HL-60 (cell line): ENCODE data around the gene OR10A4.

Experiments used
- DNase-seq, 2 experiments: peaks; one replicate each; pipeline ENCODE4 v3.0.0-alpha.2; 2010 to 2020; ENCODE audit warnings: low read depth in 1 of 2, low spot score in 1 of 2
- H3K27ac ChIP-seq: fragments of 250-450 bp; sonication (Bioruptor Pico); replicated peaks from 2 replicates; pipeline ENCODE4 v1.5.1; 2020; ENCODE audit warnings: mild to moderate bottlenecking, moderate library complexity
- H3K27me3 ChIP-seq: fragments of 250-450 bp; sonication (Bioruptor Pico); 2 replicates; pipeline ENCODE4 v1.5.1; 2021; ENCODE audit warnings: mild to moderate bottlenecking, moderate library complexity; ENCODE audit not compliant: insufficient read depth, poor library complexity, severe bottlenecking
- H3K4me3 ChIP-seq: replicated peaks from 2 replicates; pipeline ENCODE4 v1.5.1; 2011; ENCODE audit warnings: mild to moderate bottlenecking, control low read depth, low read length; ENCODE audit not compliant: insufficient read depth
- GABPA ChIP-seq: IDR thresholded peaks from 2 replicates; pipeline ENCODE4 v1.6.1; 2012; ENCODE audit warnings: low read depth
- POLR2AphosphoS5 ChIP-seq: IDR thresholded peaks from 2 replicates; pipeline ENCODE4 v1.6.1; 2012; ENCODE audit warnings: low read depth
- SPI1 ChIP-seq: IDR thresholded peaks from 2 replicates; pipeline ENCODE4 v1.6.1; 2012; ENCODE audit warnings: low read depth, mild to moderate bottlenecking, borderline replicate concordance
- TF ChIP-seq, protein P1 (sequence below): IDR thresholded peaks from 2 replicates; pipeline ENCODE4 v1.6.1; 2012; ENCODE audit warnings: low read depth; ENCODE audit not compliant: insufficient replicate concordance
- TF ChIP-seq, protein P2 (sequence below): IDR thresholded peaks from one replicate; pipeline ENCODE4 v1.5.1; 2011; ENCODE audit warnings: low read length, control low read depth, inconsistent platforms; ENCODE audit not compliant: insufficient read depth

Gene OR10A4

GRCh38 chr11:6856871-6857270 is 19.6 kb upstream of the OR10A4 start:
- TF ChIP-seq, protein P1, sequence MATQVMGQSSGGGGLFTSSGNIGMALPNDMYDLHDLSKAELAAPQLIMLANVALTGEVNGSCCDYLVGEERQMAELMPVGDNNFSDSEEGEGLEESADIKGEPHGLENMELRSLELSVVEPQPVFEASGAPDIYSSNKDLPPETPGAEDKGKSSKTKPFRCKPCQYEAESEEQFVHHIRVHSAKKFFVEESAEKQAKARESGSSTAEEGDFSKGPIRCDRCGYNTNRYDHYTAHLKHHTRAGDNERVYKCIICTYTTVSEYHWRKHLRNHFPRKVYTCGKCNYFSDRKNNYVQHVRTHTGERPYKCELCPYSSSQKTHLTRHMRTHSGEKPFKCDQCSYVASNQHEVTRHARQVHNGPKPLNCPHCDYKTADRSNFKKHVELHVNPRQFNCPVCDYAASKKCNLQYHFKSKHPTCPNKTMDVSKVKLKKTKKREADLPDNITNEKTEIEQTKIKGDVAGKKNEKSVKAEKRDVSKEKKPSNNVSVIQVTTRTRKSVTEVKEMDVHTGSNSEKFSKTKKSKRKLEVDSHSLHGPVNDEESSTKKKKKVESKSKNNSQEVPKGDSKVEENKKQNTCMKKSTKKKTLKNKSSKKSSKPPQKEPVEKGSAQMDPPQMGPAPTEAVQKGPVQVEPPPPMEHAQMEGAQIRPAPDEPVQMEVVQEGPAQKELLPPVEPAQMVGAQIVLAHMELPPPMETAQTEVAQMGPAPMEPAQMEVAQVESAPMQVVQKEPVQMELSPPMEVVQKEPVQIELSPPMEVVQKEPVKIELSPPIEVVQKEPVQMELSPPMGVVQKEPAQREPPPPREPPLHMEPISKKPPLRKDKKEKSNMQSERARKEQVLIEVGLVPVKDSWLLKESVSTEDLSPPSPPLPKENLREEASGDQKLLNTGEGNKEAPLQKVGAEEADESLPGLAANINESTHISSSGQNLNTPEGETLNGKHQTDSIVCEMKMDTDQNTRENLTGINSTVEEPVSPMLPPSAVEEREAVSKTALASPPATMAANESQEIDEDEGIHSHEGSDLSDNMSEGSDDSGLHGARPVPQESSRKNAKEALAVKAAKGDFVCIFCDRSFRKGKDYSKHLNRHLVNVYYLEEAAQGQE: no peak
- TF ChIP-seq POLR2AphosphoS5 (no peak), GABPA (no peak), SPI1 (no peak)
- TF ChIP-seq, protein P2, sequence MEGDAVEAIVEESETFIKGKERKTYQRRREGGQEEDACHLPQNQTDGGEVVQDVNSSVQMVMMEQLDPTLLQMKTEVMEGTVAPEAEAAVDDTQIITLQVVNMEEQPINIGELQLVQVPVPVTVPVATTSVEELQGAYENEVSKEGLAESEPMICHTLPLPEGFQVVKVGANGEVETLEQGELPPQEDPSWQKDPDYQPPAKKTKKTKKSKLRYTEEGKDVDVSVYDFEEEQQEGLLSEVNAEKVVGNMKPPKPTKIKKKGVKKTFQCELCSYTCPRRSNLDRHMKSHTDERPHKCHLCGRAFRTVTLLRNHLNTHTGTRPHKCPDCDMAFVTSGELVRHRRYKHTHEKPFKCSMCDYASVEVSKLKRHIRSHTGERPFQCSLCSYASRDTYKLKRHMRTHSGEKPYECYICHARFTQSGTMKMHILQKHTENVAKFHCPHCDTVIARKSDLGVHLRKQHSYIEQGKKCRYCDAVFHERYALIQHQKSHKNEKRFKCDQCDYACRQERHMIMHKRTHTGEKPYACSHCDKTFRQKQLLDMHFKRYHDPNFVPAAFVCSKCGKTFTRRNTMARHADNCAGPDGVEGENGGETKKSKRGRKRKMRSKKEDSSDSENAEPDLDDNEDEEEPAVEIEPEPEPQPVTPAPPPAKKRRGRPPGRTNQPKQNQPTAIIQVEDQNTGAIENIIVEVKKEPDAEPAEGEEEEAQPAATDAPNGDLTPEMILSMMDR: no peak
- no peak overlapping the region for H3K27ac ChIP-seq
- DNase-seq: no peak
- H3K27me3 ChIP-seq: no peaks in the 10 kb centered on the region
- H3K4me3 ChIP-seq: no peak overlapping the region

DNA sequence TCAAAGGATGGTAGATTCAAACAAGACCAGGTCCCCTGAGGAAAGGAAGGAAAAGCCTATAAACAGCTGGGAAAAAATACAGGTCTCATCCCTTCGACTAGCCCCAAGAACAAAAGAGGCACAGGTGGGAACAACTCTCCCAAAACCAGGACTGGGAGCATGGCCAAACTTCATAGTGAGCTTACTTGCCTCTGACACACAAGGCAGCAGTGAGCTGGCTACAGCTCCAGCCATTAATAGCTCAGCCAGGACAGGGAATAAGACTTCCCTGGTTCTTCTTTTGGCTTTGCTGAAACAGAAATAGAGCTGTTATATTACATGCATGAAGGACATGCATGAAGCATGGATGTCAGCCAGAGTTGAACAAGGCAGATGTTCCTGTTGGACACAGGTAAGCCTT is 13.5 kb upstream of the OR10A4 start, which contains the start of gene OR10A2:
TSS of gene OR10A2 (plus strand) at position 97 of the 400 bp plus-strand sequence. CDS start 6,698 bp downstream, outside the sequence.
- Histone ChIP-seq H3K4me3 (no peak within 1 kb of the TSS), H3K27ac (no peak within 1 kb of the TSS), H3K27me3 (no peaks in the 10 kb centered on the region)
- no peak for DNase-seq
- no peak for TF ChIP-seq POLR2AphosphoS5
- TF ChIP-seq, protein P1: no peak

- no peak for DNase-seq
- H3K27ac ChIP-seq: no peak overlapping the region
- TF ChIP-seq POLR2AphosphoS5 (no peak), GABPA (no peak), SPI1 (no peak)
- TF ChIP-seq, protein P1: no peak
- TF ChIP-seq, protein P2: no peak
- no peak overlapping the region for H3K4me3 ChIP-seq
- H3K27me3 ChIP-seq: no peaks in the 10 kb centered on the region
Observed at GRCh38 chr11:6864438-6864837, 12.0 kb upstream of the OR10A4 start.

DNA sequence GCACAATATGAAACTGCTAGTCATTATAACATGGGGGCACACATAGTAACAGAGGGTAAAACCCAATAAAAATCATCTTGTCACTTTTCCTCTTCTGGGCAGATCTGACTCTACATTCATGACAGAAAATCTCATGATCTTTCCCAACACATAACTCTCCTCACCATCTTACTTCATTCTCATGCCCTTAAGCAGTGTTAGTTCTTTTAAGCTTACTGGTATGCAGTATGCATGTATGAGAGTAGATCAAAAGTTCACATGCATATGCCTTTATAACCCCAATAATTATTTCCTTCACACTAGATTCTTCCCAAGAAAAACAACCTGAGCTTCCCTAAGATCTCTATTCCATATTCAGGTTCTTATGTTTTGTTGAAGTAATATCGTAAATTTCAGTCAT is 5.1 kb upstream of the OR10A4 start:
- Histone ChIP-seq H3K4me3 (no peak overlapping the region), H3K27me3 (no peaks in the 10 kb centered on the region), H3K27ac (no peak overlapping the region)
- DNase-seq: no peak
- no peak for TF ChIP-seq POLR2AphosphoS5
- no peak for TF ChIP-seq GABPA
- no peak for TF ChIP-seq SPI1
- TF ChIP-seq, protein P1: no peak
- TF ChIP-seq, protein P2: no peak
